Neural progenitor cell (in vitro differentiated cells): ENCODE data around the gene WEE1. TPM values are rescaled to one million over a fixed set of nuclear protein-coding genes. Genes with fewer than 3 reads are reported as not detected.
A peak's percentile ranks its signal among the peaks of the same experiment; 100 is the strongest.

Experiments
- DNase-seq: peaks from one replicate; pipeline ENCODE4 v3.0.0-alpha.2; 2016; ENCODE audit warnings: low spot score
- H2AFZ ChIP-seq: fragments of 200-600 bp; sonication (generic); replicated peaks from 2 replicates; pipeline ENCODE4 v1.6.1; 2016; ENCODE audit warnings: antibody characterized with exemption
- H3F3A ChIP-seq: fragments of 200-600 bp; sonication (generic); 2 replicates; pipeline ENCODE4 v1.6.1; 2016; ENCODE audit warnings: antibody characterized with exemption, low read depth
- H3K27ac ChIP-seq: fragments of 200-600 bp; sonication (generic); 2 replicates; pipeline ENCODE4 v1.5.1; 2016; ENCODE audit warnings: mild to moderate bottlenecking
- H3K27me3 ChIP-seq: fragments of 200-600 bp; sonication (generic); 2 replicates; pipeline ENCODE4 v1.6.1; 2016; ENCODE audit warnings: mild to moderate bottlenecking, moderate library complexity
- H3K36me3 ChIP-seq: fragments of 200-600 bp; sonication (generic); 2 replicates; pipeline ENCODE4 v1.5.1; 2016
- H3K4me1 ChIP-seq: fragments of 200-600 bp; sonication (generic); 2 replicates; pipeline ENCODE4 v1.6.1; 2016; ENCODE audit warnings: mixed run types
- H3K4me2 ChIP-seq: fragments of 200-600 bp; sonication (generic); 2 replicates; pipeline ENCODE4 v1.6.1; 2016
- H3K4me3 ChIP-seq: fragments of 200-600 bp; sonication (generic); 2 replicates; pipeline ENCODE4 v1.5.1; 2016
- H3K79me2 ChIP-seq: fragments of 200-600 bp; sonication (generic); 2 replicates; pipeline ENCODE4 v1.6.1; 2016; ENCODE audit warnings: low read depth
- H3K9ac ChIP-seq: fragments of 200-600 bp; sonication (generic); 2 replicates; pipeline ENCODE4 v1.6.1; 2016
- H3K9me3 ChIP-seq: fragments of 200-600 bp; sonication (generic); 2 replicates; pipeline ENCODE4 v1.5.1; 2016; ENCODE audit warnings: low read depth
- H4K20me1 ChIP-seq: fragments of 200-600 bp; sonication (generic); 2 replicates; pipeline ENCODE4 v1.6.1; 2016; ENCODE audit warnings: low read depth
- H3K27ac Mint-ChIP-seq: 3 replicates; pipeline ENCODE4 v1.8.0; 2021; ENCODE audit warnings: mixed read lengths
- H3K27me3 Mint-ChIP-seq: 2 replicates; pipeline ENCODE4 v1.8.0; 2022; ENCODE audit warnings: low read depth, mild to moderate bottlenecking, inconsistent platforms, moderate library complexity, mixed read lengths; ENCODE audit not compliant: insufficient read depth
- H3K36me3 Mint-ChIP-seq: 3 replicates; pipeline ENCODE4 v1.8.0; 2021; ENCODE audit warnings: mixed read lengths
- H3K4me1 Mint-ChIP-seq: 3 replicates; pipeline ENCODE4 v1.8.0; 2021; ENCODE audit warnings: mixed read lengths
- H3K4me3 Mint-ChIP-seq: 3 replicates; pipeline ENCODE4 v1.8.0; 2021; ENCODE audit warnings: mild to moderate bottlenecking, moderate library complexity, mixed read lengths
- H3K9me3 Mint-ChIP-seq: 3 replicates; pipeline ENCODE4 v1.8.0; 2020; ENCODE audit warnings: mixed read lengths
- EZH2 ChIP-seq: fragments of 200-600 bp; sonication (generic); IDR thresholded peaks from 2 replicates; pipeline ENCODE4 v1.6.1; 2017; ENCODE audit warnings: antibody characterized with exemption, mild to moderate bottlenecking, moderate library complexity
- EZH2phosphoT487 ChIP-seq: fragments of 200-600 bp; sonication (generic); IDR thresholded peaks from 2 replicates; pipeline ENCODE4 v1.6.1; 2017; ENCODE audit warnings: antibody characterized with exemption
- total RNA-seq: library from RNA; depleted of rRNA; stranded (reverse); fragments of >200 nt; gene quantifications from 2 replicates; pipeline ENCODE4 v1.2.3, GENCODE V29; 2015; ENCODE audit warnings: low replicate concordance
- TF ChIP-seq, protein P1 (sequence below): fragments of 200-600 bp; sonication (generic); IDR thresholded peaks from 2 replicates; pipeline ENCODE4 v1.5.1; 2017; ENCODE audit warnings: antibody characterized with exemption, mild to moderate bottlenecking

Gene WEE1
- total RNA-seq, 1 donor from 2014 or later = 156 TPM

DNA sequence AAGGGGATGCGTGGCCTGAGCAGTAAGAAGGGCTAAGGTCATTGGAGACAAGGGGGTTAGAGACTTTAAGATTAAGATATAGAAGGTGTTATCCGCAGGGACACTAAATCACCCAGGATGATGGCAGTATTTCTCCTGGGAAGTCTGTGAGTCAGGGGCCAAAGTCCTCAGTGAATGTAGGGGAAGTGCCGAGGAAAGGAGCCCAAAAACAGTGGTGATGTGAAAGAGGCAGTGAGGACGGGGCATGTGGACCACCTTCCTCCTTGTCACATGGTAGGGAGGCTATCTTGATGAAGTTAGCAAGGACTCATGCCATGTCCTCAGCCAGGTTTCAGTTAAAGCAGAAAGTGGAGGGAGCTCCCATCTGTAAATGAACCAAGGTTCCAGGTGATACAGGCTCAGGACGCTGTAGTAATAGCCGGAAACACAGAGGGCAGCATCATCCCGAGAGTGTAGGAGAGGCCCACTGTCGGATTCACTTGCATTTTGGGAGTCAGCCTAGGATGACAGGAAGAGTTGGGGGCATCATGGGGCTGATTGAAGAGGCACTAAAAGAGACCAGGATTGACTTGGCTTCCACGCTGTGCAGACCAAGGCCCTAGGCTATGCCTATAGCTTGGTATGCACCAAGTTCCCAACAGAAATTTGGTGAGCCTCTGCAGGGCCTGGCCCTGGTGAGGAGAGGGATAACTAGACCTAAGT lies 33.5 kb downstream of the WEE1 start:
- no peak overlapping the region for H3K9ac ChIP-seq
- H3K9me3 ChIP-seq = no peaks in the 10 kb centered on the region
- DNase-seq = peak; percentile 63
- H3F3A ChIP-seq = peaks cover 7% of the 10 kb centered on the region
- TF ChIP-seq, protein P1, sequence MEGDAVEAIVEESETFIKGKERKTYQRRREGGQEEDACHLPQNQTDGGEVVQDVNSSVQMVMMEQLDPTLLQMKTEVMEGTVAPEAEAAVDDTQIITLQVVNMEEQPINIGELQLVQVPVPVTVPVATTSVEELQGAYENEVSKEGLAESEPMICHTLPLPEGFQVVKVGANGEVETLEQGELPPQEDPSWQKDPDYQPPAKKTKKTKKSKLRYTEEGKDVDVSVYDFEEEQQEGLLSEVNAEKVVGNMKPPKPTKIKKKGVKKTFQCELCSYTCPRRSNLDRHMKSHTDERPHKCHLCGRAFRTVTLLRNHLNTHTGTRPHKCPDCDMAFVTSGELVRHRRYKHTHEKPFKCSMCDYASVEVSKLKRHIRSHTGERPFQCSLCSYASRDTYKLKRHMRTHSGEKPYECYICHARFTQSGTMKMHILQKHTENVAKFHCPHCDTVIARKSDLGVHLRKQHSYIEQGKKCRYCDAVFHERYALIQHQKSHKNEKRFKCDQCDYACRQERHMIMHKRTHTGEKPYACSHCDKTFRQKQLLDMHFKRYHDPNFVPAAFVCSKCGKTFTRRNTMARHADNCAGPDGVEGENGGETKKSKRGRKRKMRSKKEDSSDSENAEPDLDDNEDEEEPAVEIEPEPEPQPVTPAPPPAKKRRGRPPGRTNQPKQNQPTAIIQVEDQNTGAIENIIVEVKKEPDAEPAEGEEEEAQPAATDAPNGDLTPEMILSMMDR = peak; percentile 50
- no peak for TF ChIP-seq EZH2
- no peaks in the 10 kb centered on the region for H3K36me3 ChIP-seq
- H4K20me1 ChIP-seq = no peaks in the 10 kb centered on the region
- Mint-ChIP-seq H3K27ac (no peak overlapping the region), H3K36me3 (no peaks in the 10 kb centered on the region), H3K9me3 (no peaks in the 10 kb centered on the region), H3K4me3 (no peak overlapping the region), H3K4me1 (no peaks in the 10 kb centered on the region), H3K27me3 (peaks cover 4% of the 10 kb centered on the region)
- H2AFZ ChIP-seq = peak overlapping the region; percentile 69
- peaks cover 6% of the 10 kb centered on the region for H3K4me1 ChIP-seq
- no peaks in the 10 kb centered on the region for H3K79me2 ChIP-seq
- H3K4me3 ChIP-seq = no peak overlapping the region
- no peak overlapping the region for H3K27ac ChIP-seq
- H3K4me2 ChIP-seq = no peak overlapping the region
- H3K27me3 ChIP-seq = no peaks in the 10 kb centered on the region

DNA sequence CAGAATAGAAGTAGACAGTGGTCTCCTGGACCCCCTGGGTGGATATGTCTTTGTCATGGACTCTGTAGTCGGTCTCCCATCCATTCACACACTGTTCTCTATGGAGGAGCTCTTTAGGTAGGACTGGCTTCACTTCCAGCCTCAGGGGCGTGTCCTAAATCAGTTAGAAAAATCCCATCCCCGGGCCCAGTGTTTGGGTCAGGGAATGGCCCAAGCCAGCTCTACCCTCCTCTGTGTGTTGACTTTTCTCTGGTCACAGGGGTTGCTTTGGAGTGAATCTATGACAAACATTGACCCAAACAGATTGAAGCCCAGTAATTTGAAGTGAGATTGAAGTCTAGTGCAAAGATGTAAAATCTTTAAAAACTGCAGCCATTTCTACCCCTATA lies 34.0 kb downstream of the WEE1 start:
- Histone ChIP-seq H3K4me2 (no peak overlapping the region), H3K27me3 (no peaks in the 10 kb centered on the region), H2AFZ (peak overlapping the region; percentile 69), H3K9ac (no peak overlapping the region), H3K36me3 (no peaks in the 10 kb centered on the region), H3K79me2 (no peaks in the 10 kb centered on the region), H3F3A (peaks cover 7% of the 10 kb centered on the region), H3K27ac (no peak overlapping the region), H3K9me3 (no peaks in the 10 kb centered on the region), H4K20me1 (no peaks in the 10 kb centered on the region), H3K4me1 (peaks cover 6% of the 10 kb centered on the region), H3K4me3 (no peak overlapping the region)
- peak; percentile 12 for DNase-seq
- Mint-ChIP-seq H3K27me3 (peaks cover 4% of the 10 kb centered on the region), H3K9me3 (no peaks in the 10 kb centered on the region), H3K4me1 (no peaks in the 10 kb centered on the region), H3K4me3 (no peak overlapping the region), H3K36me3 (no peaks in the 10 kb centered on the region), H3K27ac (no peak overlapping the region)
- TF ChIP-seq EZH2 (no peak), EZH2phosphoT487 (no peak)
- TF ChIP-seq, protein P1 = no peak

DNA sequence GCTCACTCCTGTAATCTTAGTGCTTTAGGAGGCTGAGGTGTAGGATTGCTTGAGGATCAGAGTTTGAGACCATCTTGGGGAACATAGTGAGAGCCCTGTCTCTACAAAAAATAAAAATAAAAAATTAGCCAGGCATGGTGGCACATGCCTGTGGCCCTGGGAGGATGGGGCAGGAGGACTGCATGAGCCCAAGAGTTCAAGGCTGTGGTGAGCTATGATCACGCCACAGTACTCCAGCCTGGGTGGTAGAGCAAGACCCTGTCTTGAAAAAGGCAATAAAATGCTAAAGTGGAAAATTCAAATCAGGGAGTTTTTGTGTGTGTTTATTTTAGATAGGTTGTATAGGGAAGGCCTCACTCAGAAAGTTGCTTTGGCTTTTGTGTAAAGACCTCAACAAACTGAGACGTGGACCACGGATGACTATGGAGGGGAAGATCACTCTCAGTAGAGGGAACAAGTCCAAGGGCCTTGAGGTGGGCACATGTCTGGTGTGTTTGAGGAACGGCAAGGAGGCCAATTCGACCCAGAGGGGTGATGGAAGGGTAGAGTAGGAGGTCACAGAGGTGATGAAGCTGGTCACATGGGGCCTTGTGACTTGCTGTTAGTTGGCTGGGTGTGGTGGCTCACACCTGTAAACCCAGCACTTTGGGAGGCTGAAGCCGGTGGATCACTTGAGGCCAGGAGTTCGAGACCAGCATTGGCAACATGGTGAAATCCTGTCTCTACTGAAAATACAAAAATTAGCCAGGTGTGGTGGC lies 35.7 kb downstream of the WEE1 start:
- Mint-ChIP-seq H3K36me3 (no peaks in the 10 kb centered on the region), H3K27me3 (peaks cover 4% of the 10 kb centered on the region), H3K9me3 (no peaks in the 10 kb centered on the region), H3K4me3 (no peak overlapping the region), H3K27ac (peak overlapping the region; percentile 18), H3K4me1 (peaks cover 11% of the 10 kb centered on the region)
- Histone ChIP-seq H3K36me3 (no peaks in the 10 kb centered on the region), H3K27ac (no peak overlapping the region), H3F3A (peaks cover 23% of the 10 kb centered on the region), H3K9me3 (no peaks in the 10 kb centered on the region), H3K4me2 (no peak overlapping the region), H3K79me2 (no peaks in the 10 kb centered on the region), H3K4me1 (peaks cover 9% of the 10 kb centered on the region), H3K27me3 (no peaks in the 10 kb centered on the region), H4K20me1 (no peaks in the 10 kb centered on the region), H3K4me3 (no peak overlapping the region), H3K9ac (no peak overlapping the region), H2AFZ (no peak overlapping the region)
- TF ChIP-seq, protein P1 = no peak
- TF ChIP-seq EZH2phosphoT487 (no peak), EZH2 (no peak)
- no peak for DNase-seq
